GM10266 (cell line): ENCODE results near the gene CCDC91.

Source experiments
- DNase-seq: peaks from one replicate; pipeline ENCODE4 v3.0.0; 2012; ENCODE audit errors: extremely low spot score
- TF ChIP-seq, protein P1 (sequence below): IDR thresholded peaks from 2 replicates; pipeline ENCODE4 v1.5.1; 2012; ENCODE audit warnings: mild to moderate bottlenecking, low read depth; ENCODE audit not compliant: control insufficient read depth, insufficient read depth; ENCODE audit errors: missing control alignments

CCDC91 gene

DNA sequence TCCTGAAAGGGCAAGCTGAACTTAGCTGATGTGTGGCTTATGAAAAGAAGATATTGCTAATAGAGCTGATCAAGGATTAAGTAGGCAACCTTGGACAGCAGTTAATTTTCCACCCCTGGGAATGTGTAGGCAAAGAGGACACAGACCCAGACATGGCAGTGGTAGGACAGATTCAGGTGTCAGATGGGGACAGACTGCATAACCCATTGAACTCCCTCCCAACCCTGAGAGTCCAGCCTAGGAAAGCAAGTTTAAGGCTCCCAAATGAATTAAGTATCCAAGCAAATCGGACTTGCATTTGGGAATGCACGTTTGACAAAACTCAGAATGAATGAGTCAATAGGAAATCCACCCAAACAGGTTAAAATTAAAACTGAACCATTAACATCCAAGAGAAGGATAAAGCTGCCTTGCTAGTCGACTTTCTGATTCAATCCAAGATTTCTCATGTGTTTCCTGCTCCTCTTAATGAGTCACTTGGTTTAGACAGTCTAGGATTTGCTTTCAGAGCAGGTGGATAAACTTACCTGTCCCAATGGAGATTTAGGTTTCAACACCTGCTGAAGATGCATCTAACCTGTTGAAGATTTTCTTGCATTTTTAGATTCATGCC is 385.4 kb downstream of the CCDC91 start:
- TF ChIP-seq, protein P1, sequence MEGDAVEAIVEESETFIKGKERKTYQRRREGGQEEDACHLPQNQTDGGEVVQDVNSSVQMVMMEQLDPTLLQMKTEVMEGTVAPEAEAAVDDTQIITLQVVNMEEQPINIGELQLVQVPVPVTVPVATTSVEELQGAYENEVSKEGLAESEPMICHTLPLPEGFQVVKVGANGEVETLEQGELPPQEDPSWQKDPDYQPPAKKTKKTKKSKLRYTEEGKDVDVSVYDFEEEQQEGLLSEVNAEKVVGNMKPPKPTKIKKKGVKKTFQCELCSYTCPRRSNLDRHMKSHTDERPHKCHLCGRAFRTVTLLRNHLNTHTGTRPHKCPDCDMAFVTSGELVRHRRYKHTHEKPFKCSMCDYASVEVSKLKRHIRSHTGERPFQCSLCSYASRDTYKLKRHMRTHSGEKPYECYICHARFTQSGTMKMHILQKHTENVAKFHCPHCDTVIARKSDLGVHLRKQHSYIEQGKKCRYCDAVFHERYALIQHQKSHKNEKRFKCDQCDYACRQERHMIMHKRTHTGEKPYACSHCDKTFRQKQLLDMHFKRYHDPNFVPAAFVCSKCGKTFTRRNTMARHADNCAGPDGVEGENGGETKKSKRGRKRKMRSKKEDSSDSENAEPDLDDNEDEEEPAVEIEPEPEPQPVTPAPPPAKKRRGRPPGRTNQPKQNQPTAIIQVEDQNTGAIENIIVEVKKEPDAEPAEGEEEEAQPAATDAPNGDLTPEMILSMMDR, result no peak

DNA sequence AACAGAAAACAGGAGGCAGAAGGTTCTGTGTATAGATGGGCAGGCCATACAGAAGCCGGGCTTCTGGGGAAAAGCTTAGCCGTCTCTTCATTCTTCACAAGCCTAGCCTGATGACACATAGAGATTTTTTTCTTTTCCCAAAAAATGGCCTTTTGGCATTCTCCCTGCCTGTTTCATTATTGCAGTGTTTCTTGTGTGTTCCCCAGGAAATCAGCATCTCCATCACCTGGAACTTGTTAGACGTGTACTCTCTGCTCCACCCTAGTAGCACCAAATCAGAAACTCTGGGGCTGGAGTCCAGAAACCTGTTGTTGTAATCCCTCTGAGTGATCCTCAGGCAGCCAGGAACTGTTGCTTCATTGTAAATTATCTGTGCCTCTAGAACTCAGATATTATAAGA is 388.1 kb downstream of the CCDC91 start:
- DNase-seq, result no peak

More for the DNA sequence above, 385.4 kb downstream of the CCDC91 start:
- DNase-seq, result no peak

DNA sequence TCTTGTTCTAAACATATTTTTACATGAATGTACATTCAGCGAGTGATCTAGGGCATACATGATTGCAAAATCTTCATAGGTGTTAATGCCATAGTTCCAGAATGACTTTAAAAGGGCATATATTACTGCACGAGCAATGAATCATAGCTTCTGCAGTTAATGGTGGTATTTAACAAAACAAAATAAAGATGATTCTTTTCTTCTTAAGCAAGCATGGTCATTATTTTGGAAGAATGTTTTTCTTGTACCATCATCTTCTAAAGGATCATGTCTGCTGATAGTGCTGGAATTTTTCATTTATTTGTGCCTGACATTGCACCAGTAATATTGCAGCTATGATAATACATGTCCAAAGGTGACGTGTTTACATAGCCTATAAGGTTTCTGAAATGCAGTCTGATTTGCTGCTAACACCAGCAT is 388.6 kb downstream of the CCDC91 start:
- TF ChIP-seq, protein P1, result no peak
- no peak for DNase-seq

More for the DNA sequence above, 388.1 kb downstream of the CCDC91 start:
- TF ChIP-seq, protein P1, result no peak

DNA sequence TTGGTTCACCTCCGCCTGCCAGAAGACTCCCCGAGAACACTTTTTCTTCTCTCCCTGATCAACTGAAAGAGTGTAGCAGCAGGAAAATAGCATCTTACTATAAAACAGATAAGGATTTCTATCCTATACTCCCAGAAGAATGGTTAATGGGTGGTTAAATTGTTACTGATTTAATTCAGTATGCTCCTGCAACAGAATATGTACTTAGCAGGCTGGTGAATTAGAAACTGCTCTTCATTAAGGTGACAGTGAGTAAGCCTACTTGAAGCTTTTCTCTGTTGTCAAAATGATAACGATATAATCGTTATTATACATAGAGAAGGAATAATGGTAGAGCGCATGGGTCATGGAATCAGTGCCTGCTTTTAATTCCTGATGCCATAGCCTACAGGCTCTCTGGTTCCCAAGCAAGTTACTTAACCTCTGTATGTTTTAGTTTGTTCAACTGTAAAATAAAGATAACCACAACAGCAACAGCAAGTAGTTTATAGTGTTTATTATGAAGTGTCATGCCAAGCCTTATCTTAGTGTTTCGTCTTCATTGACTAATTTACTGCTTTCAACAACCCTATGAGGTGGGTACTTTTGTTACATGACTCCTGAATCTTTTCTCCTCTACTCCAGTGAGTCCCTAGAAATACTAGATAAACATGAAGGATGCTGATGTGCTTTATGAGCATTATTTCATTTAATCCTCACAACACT is 392.6 kb downstream of the CCDC91 start:
- TF ChIP-seq, protein P1, result no peak
- DNase-seq, result no peak

DNA sequence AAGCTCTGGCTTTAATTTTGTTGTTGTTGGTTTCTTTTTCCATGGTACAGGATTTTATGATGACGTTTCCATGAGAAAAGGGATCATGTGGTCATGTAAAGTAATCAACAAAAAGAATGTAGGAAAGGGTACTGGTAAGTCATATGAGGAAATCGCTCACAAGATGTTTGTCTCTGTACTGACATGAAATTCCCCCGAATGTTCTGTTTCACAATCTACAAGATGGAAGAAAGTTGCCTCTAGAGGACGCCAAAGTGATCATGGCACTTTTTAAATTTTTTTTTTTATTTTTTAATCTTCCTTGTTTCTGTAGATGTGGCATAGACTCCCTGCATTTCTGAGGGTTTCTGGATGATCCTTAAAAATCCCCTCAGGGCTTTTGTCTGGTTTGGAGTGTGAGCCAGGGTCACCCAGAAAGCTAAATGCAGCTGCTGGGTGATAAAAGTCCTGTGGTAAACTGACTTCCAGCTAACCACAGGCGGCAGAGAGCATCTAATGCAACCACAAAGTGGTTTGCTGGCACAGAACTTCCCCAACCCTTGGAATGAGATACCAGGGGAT is 393.5 kb downstream of the CCDC91 start:
- TF ChIP-seq, protein P1, result no peak
- DNase-seq, result no peak

DNA sequence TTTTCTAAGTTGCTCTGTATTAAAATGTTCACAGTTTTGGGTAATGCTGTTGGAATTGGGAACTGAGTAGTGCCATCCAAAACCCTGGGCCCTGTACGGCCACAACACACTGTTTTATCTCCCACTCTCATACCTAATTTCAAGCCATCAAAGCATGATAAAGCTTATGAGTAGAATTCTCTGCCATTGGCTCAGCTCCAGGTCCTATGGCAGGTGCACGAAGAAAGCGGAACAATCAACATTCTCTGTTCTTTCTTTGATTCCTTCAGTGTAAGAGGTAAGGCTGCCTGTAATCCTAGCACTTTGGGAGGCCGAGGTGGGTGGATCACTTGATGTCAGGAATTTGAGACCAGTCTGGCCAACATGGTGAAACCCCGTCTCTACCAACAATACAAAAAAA is 394.9 kb downstream of the CCDC91 start:
- TF ChIP-seq, protein P1, result no peak
- DNase-seq, result no peak

DNA sequence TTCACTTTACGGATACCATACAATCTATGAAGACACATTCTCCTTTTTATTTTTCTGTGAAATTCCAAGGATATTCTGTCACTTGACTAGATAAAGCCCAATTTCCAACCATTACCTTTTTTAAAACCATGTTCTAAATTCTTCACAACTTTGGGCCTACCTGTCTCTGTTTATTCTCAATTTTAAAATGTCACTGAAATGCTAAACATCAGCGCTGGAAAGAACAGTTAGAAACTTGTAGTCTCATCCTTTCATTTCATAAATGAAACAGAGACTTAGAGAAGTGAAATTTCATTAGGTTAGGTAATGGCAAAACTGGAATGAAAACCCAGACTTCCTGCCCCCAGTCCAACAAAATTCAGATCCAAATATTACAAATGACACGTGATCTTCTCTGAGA is 396.2 kb downstream of the CCDC91 start:
- TF ChIP-seq, protein P1, result no peak
- no peak for DNase-seq
